GM12878 (cell line): ENCODE data around the gene CCL22. TPM values are rescaled to one million over a fixed set of nuclear protein-coding genes. Genes with fewer than 3 reads are reported as not detected.
A peak's percentile ranks its signal among the peaks of the same experiment; 100 is the strongest.

ENCODE experiments used
- ATAC-seq: fragments of 200-7000 bp; cut with Tn5 transposase; 3 replicates; pipeline ENCODE4 v1.9.1; 2020; ENCODE audit warnings: mild to moderate bottlenecking, moderate library complexity
- BruUV-seq: library from RNA; stranded (reverse); fragments of 400-500 nt; replicated peaks from 2 replicates; lab custom pipeline; 2021; lab: Mats Ljungman, UMichigan
- CTCF ChIA-PET: fragments of 300-600 bp; sonication (Branson Sonifier 250); formaldehyde crosslinking; extraction: SDS; loops from one replicate; lab custom pipeline; 2021; ENCODE audit warnings: inconsistent platforms; lab: Yijun Ruan, JAX
- POLR2A ChIA-PET: fragments of 350-600 bp; formaldehyde crosslinking; extraction: SDS; loops from one replicate; lab custom pipeline; 2021; ENCODE audit warnings: inconsistent platforms; lab: Charles Lee
- RAD21 ChIA-PET: fragments of 300-600 bp; sonication (Branson Sonifier 250); formaldehyde crosslinking; loops from one replicate; lab custom pipeline; 2023; ENCODE audit warnings: antibody characterized with exemption; ENCODE audit not compliant: unreplicated experiment; lab: Charles Lee
- SMC1A ChIA-PET: fragments of 300-600 bp; sonication (Branson Sonifier 250); formaldehyde crosslinking; loops from one replicate; lab custom pipeline; 2023; ENCODE audit not compliant: unreplicated experiment, uncharacterized antibody; lab: Charles Lee
- DNase-seq: peaks from one replicate; pipeline ENCODE4 v3.0.0-alpha.2; 2011; ENCODE audit warnings: low read depth, low spot score
- FAIRE-seq: peaks from 3 replicates; lab custom pipeline; 2011; peaks lifted over from hg19 to GRCh38; lab: Jason Lieb, UNC
- H2AFZ ChIP-seq: 2 replicates; pipeline ENCODE4 v1.6.0; 2011; ENCODE audit warnings: low read depth, low read length, control low read depth; ENCODE audit not compliant: control insufficient read depth
- H3K27ac ChIP-seq: 2 replicates; pipeline ENCODE4 v1.5.1; 2011; ENCODE audit warnings: control low read depth; ENCODE audit not compliant: control insufficient read depth, insufficient read depth
- H3K27me3 ChIP-seq, 2 experiments: replicated peaks in 1 of 2; 2 replicates each; pipeline versions ENCODE4 v1.6.0 to v1.6.1; 2011; ENCODE audit warnings: low read length in 1 of 2; ENCODE audit not compliant: control insufficient read depth in 2 of 2, insufficient read depth in 2 of 2
- H3K36me3 ChIP-seq, 2 experiments: 2 replicates each; pipeline ENCODE4 v1.5.1; 2011; ENCODE audit warnings: low read length in 1 of 2; ENCODE audit not compliant: control insufficient read depth in 2 of 2, insufficient read depth in 2 of 2
- H3K4me1 ChIP-seq: 2 replicates; pipeline ENCODE4 v1.6.1; 2011; ENCODE audit warnings: mild to moderate bottlenecking, low read length, moderate library complexity, mixed read lengths; ENCODE audit not compliant: control insufficient read depth, insufficient read depth
- H3K4me2 ChIP-seq: 2 replicates; pipeline ENCODE4 v1.6.0; 2011; ENCODE audit warnings: control low read depth; ENCODE audit not compliant: control insufficient read depth, insufficient read depth
- H3K4me3 ChIP-seq: fragments of 200-600 bp; sonication (generic); 2 replicates; pipeline ENCODE4 v1.5.1; 2016
- H3K79me2 ChIP-seq: 2 replicates; pipeline ENCODE4 v1.6.0; 2011; ENCODE audit warnings: low read length; ENCODE audit not compliant: control insufficient read depth, insufficient read depth
- H3K9ac ChIP-seq: 2 replicates; pipeline ENCODE4 v1.8.0; 2011; ENCODE audit warnings: low read length, control low read depth, mixed read lengths; ENCODE audit not compliant: control insufficient read depth, insufficient read depth
- H3K9me3 ChIP-seq: replicated peaks from 3 replicates; pipeline ENCODE4 v1.5.1; 2011; ENCODE audit warnings: mild to moderate bottlenecking, low read length; ENCODE audit not compliant: control insufficient read depth, insufficient read depth
- H4K20me1 ChIP-seq: 2 replicates; pipeline ENCODE4 v1.6.0; 2011; ENCODE audit not compliant: control insufficient read depth, insufficient read depth
- FOS ChIP-seq: IDR thresholded peaks from 3 replicates; pipeline ENCODE4 v1.6.1; 2011; ENCODE audit warnings: borderline replicate concordance; ENCODE audit not compliant: insufficient read length; ENCODE audit errors: extremely low read depth
- IKZF1 ChIP-seq: fragments of 450-650 bp; conservative IDR thresholded peaks from 2 replicates; pipeline ENCODE4 v1.6.1; 2017; ENCODE audit warnings: antibody characterized with exemption, mild to moderate bottlenecking
- IKZF2 ChIP-seq, 2 experiments: fragments of 450-650 bp; IDR thresholded peaks; 2 replicates each; pipeline ENCODE4 v1.6.1; 2017; ENCODE audit warnings: mild to moderate bottlenecking in 2 of 2, moderate library complexity in 2 of 2
- NFXL1 ChIP-seq: fragments of 450-650 bp; IDR thresholded peaks from 2 replicates; pipeline ENCODE4 v1.6.1; 2017; ENCODE audit warnings: antibody characterized with exemption, mild to moderate bottlenecking, borderline replicate concordance
- SMAD5 ChIP-seq: IDR thresholded peaks from 2 replicates; pipeline ENCODE4 v1.6.1; 2016; ENCODE audit warnings: antibody characterized with exemption, low read depth
- SPI1 ChIP-seq: IDR thresholded peaks from 2 replicates; pipeline ENCODE4 v1.6.1; 2011; ENCODE audit warnings: low read depth, mild to moderate bottlenecking, low read length, moderate library complexity, borderline replicate concordance; ENCODE audit not compliant: insufficient read depth
- SREBF1 ChIP-seq: IDR thresholded peaks from 2 replicates; pipeline ENCODE4 v1.6.1; 2012; ENCODE audit warnings: mild to moderate bottlenecking, low read length
- SRF ChIP-seq, 2 experiments: IDR thresholded peaks; 2 replicates each; pipeline ENCODE4 v1.6.1; 2011; ENCODE audit warnings: low read depth in 2 of 2, low read length in 2 of 2, mild to moderate bottlenecking in 1 of 2, moderate library complexity in 1 of 2
- WGBS: methylation state at CpG from one replicate; pipeline ENCODE4 v1.1.6; 2016; ENCODE audit warnings: low lambda C conversion rate; ENCODE audit not compliant: insufficient replicate concordance, insufficient coverage; ENCODE audit errors: missing lambda C conversion rate; 5-methylcytosine and 5-hydroxymethylcytosine counted together
- in situ Hi-C: fragments of 300-500 bp; cut with MboI; formaldehyde crosslinking; loops from 9 replicates; pipeline ENCODE4 v1.14.3; 2018; ENCODE audit warnings: mixed read lengths
- intact Hi-C: fragments of 100-400 bp; cut with micrococcal nuclease; formaldehyde crosslinking; loops from one replicate; pipeline ENCODE4 v1.14.2; 2022; ENCODE audit not compliant: unreplicated experiment
- polyA plus RNA-seq, 11 experiments: library from polyadenylated mRNA; depleted of rRNA in 4 of 11; unstranded in 6 of 11; stranded (reverse) in 5 of 11; fragments of >200 nt; fragmentation: Nextera tagmentation in 4 of 11; fragmentation: Illumina TruSeq in 1 of 11; extraction: Ambion mirVana in 4 of 11; extraction: Trizol in 1 of 11; gene quantifications; 1 replicate in 1 of 11; 2 replicates in 10 of 11; pipeline versions ENCODE4 v1.2.1 to v1.2.3, GENCODE V29; 2011 to 2016; ENCODE audit warnings: inconsistent platforms in 2 of 11, missing spikeins in 2 of 11, low read depth in 1 of 11
- total RNA-seq, 4 experiments: library from RNA; depleted of rRNA in 3 of 4; stranded (reverse); fragments of >200 nt in 3 of 4; fragmentation: Illumina TruSeq in 1 of 4; extraction: Trizol in 1 of 4; gene quantifications; 2 replicates each; pipeline versions ENCODE4 v1.2.1 to v1.2.3, GENCODE V29; 2013 to 2021
- TF ChIP-seq, protein P1 (sequence below): IDR thresholded peaks from 2 replicates; pipeline ENCODE4 v1.6.1; 2011; ENCODE audit warnings: low read depth, low read length, improper control_type of control experiment, borderline replicate concordance
- TF ChIP-seq, protein P2 (sequence below): IDR thresholded peaks from 2 replicates; pipeline ENCODE4 v1.6.1; 2012; ENCODE audit warnings: mild to moderate bottlenecking, low read depth, low read length

CCL22 gene
- total and polyA plus RNA-seq, 10 of the 15 experiments (the other 5 are each of a cell fraction or from before 2014, with no cell fraction given): 38.0 to 704 (median 349) TPM

DNA sequence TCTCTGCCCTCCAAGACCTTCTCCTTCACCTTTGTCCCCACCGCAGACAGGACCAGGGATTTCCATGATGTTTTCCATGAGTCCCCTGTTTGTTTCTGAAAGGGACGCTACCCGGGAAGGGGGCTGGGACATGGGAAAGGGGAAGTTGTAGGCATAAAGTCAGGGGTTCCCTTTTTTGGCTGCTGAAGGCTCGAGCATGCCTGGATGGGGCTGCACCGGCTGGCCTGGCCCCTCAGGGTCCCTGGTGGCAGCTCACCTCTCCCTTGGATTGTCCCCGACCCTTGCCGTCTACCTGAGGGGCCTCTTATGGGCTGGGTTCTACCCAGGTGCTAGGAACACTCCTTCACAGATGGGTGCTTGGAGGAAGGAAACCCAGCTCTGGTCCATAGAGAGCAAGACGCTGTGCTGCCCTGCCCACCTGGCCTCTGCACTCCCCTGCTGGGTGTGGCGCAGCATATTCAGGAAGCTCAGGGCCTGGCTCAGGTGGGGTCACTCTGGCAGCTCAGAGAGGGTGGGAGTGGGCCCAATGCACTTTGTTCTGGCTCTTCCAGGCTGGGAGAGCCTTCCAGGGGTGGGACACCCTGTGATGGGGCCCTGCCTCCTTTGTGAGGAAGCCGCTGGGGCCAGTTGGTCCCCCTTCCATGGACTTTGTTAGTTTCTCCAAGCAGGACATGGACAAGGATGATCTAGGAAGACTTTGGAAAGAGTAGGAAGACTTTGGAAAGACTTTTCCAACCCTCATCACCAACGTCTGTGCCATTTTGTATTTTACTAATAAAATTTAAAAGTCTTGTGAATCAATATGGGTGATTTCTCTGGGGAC lies 25.9 kb downstream of the CCL22 start:
- no TSS peak for BruUV-seq
- no peak for TF ChIP-seq NFXL1
- TF ChIP-seq, protein P1, sequence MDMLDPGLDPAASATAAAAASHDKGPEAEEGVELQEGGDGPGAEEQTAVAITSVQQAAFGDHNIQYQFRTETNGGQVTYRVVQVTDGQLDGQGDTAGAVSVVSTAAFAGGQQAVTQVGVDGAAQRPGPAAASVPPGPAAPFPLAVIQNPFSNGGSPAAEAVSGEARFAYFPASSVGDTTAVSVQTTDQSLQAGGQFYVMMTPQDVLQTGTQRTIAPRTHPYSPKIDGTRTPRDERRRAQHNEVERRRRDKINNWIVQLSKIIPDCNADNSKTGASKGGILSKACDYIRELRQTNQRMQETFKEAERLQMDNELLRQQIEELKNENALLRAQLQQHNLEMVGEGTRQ: no peak
- peak; percentile 75; the same call in 1 of the 2 replicates for TF ChIP-seq SPI1
- TF ChIP-seq IKZF1: peak; percentile 54
- 0 out of 4 replicates have a peak, but pooled peaks of 1 of the 2 experiments have one; percentile 50 for TF ChIP-seq SRF (IDR thresholded peaks at IDR 0.05; ENCODE audit: low read depth in 2 of 2, low read length in 2 of 2)
- peak; percentile 18 to 54; a peak in 1 of 4 replicates for TF ChIP-seq IKZF2 (IDR thresholded peaks at IDR 0.05)
- TF ChIP-seq FOS: no peak
- TF ChIP-seq, protein P2, sequence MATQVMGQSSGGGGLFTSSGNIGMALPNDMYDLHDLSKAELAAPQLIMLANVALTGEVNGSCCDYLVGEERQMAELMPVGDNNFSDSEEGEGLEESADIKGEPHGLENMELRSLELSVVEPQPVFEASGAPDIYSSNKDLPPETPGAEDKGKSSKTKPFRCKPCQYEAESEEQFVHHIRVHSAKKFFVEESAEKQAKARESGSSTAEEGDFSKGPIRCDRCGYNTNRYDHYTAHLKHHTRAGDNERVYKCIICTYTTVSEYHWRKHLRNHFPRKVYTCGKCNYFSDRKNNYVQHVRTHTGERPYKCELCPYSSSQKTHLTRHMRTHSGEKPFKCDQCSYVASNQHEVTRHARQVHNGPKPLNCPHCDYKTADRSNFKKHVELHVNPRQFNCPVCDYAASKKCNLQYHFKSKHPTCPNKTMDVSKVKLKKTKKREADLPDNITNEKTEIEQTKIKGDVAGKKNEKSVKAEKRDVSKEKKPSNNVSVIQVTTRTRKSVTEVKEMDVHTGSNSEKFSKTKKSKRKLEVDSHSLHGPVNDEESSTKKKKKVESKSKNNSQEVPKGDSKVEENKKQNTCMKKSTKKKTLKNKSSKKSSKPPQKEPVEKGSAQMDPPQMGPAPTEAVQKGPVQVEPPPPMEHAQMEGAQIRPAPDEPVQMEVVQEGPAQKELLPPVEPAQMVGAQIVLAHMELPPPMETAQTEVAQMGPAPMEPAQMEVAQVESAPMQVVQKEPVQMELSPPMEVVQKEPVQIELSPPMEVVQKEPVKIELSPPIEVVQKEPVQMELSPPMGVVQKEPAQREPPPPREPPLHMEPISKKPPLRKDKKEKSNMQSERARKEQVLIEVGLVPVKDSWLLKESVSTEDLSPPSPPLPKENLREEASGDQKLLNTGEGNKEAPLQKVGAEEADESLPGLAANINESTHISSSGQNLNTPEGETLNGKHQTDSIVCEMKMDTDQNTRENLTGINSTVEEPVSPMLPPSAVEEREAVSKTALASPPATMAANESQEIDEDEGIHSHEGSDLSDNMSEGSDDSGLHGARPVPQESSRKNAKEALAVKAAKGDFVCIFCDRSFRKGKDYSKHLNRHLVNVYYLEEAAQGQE: no peak
- TF ChIP-seq SREBF1: no peak
- TF ChIP-seq SMAD5: no peak
- Histone ChIP-seq H3K36me3 (no peaks in the 10 kb centered on the region), H3K9me3 (no peaks in the 10 kb centered on the region), H3K27ac (no peak overlapping the region), H3K79me2 (no peaks in the 10 kb centered on the region), H4K20me1 (no peaks in the 10 kb centered on the region), H3K4me1 (peaks cover 64% of the 10 kb centered on the region), H3K9ac (no peak overlapping the region), H3K4me2 (peak overlapping the region; percentile 19; the same call in 1 of the 2 replicates), H3K27me3 (no peaks in the 10 kb centered on the region), H3K4me3 (no peak overlapping the region), H2AFZ (no peak overlapping the region)
- WGBS: 21% methylated on average over 11 of the region's 11 CpGs
- no peak for FAIRE-seq
- intact Hi-C loops: no loop called here
- peak; percentile 1; the same call in 1 of the 3 replicates for ATAC-seq
- CTCF ChIA-PET: interaction anchor here (0.6 to 1.0 kb wide), 2 partner anchors 33 kb away, joined by 3 to 4 read pairs; no protein-coding TSS in a partner anchor
- POLR2A ChIA-PET: interaction anchor here (0.6 kb wide), 1 partner anchor 220 kb away, joined by 3 read pairs; no protein-coding TSS in a partner anchor
- DNase-seq: no peak
- RAD21 ChIA-PET: interaction anchor here (0.9 to 2.1 kb wide), 3 partner anchors 27 to 84 kb away, joined by 3 to 8 read pairs (median 4); no protein-coding TSS in a partner anchor
- in situ Hi-C loops: no loop called here
- SMC1A ChIA-PET: no interaction called here
